Bronchial epithelial cell (primary cell): Measurements from ENCODE around the gene RBM26. TPM values are rescaled to one million over a fixed set of nuclear protein-coding genes. Genes with fewer than 3 reads are reported as not detected.

Experiments
- DNase-seq: peaks from one replicate; pipeline ENCODE4 v3.0.0-alpha.2; 2010; ENCODE audit warnings: low read depth
- FAIRE-seq: peaks from 2 replicates; lab custom pipeline; 2011; peaks lifted over from hg19 to GRCh38; lab: Jason Lieb, UNC
- H3K27me3 ChIP-seq: 2 replicates; pipeline ENCODE4 v1.5.1; 2011; ENCODE audit warnings: low read length; ENCODE audit not compliant: control insufficient read depth, insufficient read depth
- H3K36me3 ChIP-seq: 2 replicates; pipeline ENCODE4 v1.5.1; 2011; ENCODE audit warnings: low read length; ENCODE audit not compliant: control insufficient read depth, insufficient read depth
- H3K4me3 ChIP-seq: 2 replicates; pipeline ENCODE4 v1.5.1; 2011; ENCODE audit warnings: mild to moderate bottlenecking, low read depth, low read length, control low read depth
- CTCF ChIP-seq: IDR thresholded peaks from 2 replicates; pipeline ENCODE4 v1.5.1; 2011; ENCODE audit warnings: mild to moderate bottlenecking, moderate library complexity, low read length, control low read depth, inconsistent platforms; ENCODE audit not compliant: insufficient read depth, severe bottlenecking
- total RNA-seq: library from RNA; depleted of rRNA; stranded (reverse); fragments of >200 nt; gene quantifications from 2 replicates; pipeline ENCODE4 v1.2.1, GENCODE V29; 2014

RBM26 gene
- total RNA-seq, 1 donor from 2014 or later = 13.7 TPM

GRCh38 chr13:79393564-79394249 is 12.3 kb downstream of the RBM26 start:
- TF ChIP-seq CTCF = no peak
- no peaks in the 10 kb centered on the region for H3K36me3 ChIP-seq
- no peak overlapping the region for H3K4me3 ChIP-seq
- no peaks in the 10 kb centered on the region for H3K27me3 ChIP-seq
- FAIRE-seq (no peak), DNase-seq (no peak)

- FAIRE-seq (no peak), DNase-seq (peak; percentile 86)
- no peaks in the 10 kb centered on the region for H3K27me3 ChIP-seq
- H3K4me3 ChIP-seq = no peak overlapping the region
- no peaks in the 10 kb centered on the region for H3K36me3 ChIP-seq
- no peak for TF ChIP-seq CTCF
Measured at GRCh38 chr13:79392882-79393563, 13.0 kb downstream of the RBM26 start.

- Histone ChIP-seq H3K36me3 (no peaks in the 10 kb centered on the region), H3K4me3 (no peak overlapping the region), H3K27me3 (no peaks in the 10 kb centered on the region)
- FAIRE-seq (no peak), DNase-seq (no peak)
- no peak for TF ChIP-seq CTCF
Measured at GRCh38 chr13:79389026-79389425, 17.0 kb downstream of the RBM26 start.

GRCh38 chr13:79387853-79388252 is 18.2 kb downstream of the RBM26 start:
- no peak for TF ChIP-seq CTCF
- no peaks in the 10 kb centered on the region for H3K27me3 ChIP-seq
- H3K36me3 ChIP-seq = no peaks in the 10 kb centered on the region
- DNase-seq = no peak
- FAIRE-seq = no peak
- H3K4me3 ChIP-seq = no peak overlapping the region

GRCh38 chr13:79386125-79386826 is 19.8 kb downstream of the RBM26 start:
- Histone ChIP-seq H3K4me3 (no peak overlapping the region), H3K36me3 (no peaks in the 10 kb centered on the region), H3K27me3 (no peaks in the 10 kb centered on the region)
- DNase-seq (peak; percentile 68), FAIRE-seq (no peak)
- no peak for TF ChIP-seq CTCF
